Neural crest cell (in vitro differentiated cells): ENCODE measurements around the gene UGT2A1. TPM values are rescaled to one million over a fixed set of nuclear protein-coding genes. Genes with fewer than 3 reads are reported as not detected.

ENCODE experiments used
- DNase-seq: peaks from one replicate; pipeline ENCODE4 v3.0.0; 2021; ENCODE audit warnings: low read depth, mixed read lengths, low spot score
- H3K27ac Mint-ChIP-seq: one replicate; pipeline ENCODE4 v1.8.0; 2021; ENCODE audit warnings: mild to moderate bottlenecking, mixed read lengths; ENCODE audit not compliant: unreplicated experiment
- H3K27me3 Mint-ChIP-seq: 2 replicates; pipeline ENCODE4 v1.8.0; 2021; ENCODE audit warnings: low read depth, mild to moderate bottlenecking, mixed read lengths
- H3K36me3 Mint-ChIP-seq: 2 replicates; pipeline ENCODE4 v1.8.0; 2021; ENCODE audit warnings: low read depth, mild to moderate bottlenecking, mixed read lengths
- H3K4me1 Mint-ChIP-seq: 2 replicates; pipeline ENCODE4 v1.8.0; 2021; ENCODE audit warnings: mixed read lengths
- H3K4me3 Mint-ChIP-seq: one replicate; pipeline ENCODE4 v1.8.0; 2021; ENCODE audit warnings: mild to moderate bottlenecking, mixed read lengths
- H3K9me3 Mint-ChIP-seq: 2 replicates; pipeline ENCODE4 v1.8.0; 2021; ENCODE audit warnings: mixed read lengths
- total RNA-seq: library from RNA; stranded (reverse); gene quantifications from 2 replicates; pipeline ENCODE4 v1.2.1, GENCODE V29; 2021
- TF ChIP-seq, protein P1 (sequence below): fragments of 200-600 bp; sonication (generic); conservative IDR thresholded peaks from 2 replicates; pipeline ENCODE4 v1.5.0; 2021; ENCODE audit warnings: antibody characterized with exemption, mild to moderate bottlenecking

UGT2A1 gene
- total RNA-seq, 1 donor from 2014 or later, result not detected

- no peaks in the 10 kb centered on the region for H3K27me3 Mint-ChIP-seq
- TF ChIP-seq, protein P1, sequence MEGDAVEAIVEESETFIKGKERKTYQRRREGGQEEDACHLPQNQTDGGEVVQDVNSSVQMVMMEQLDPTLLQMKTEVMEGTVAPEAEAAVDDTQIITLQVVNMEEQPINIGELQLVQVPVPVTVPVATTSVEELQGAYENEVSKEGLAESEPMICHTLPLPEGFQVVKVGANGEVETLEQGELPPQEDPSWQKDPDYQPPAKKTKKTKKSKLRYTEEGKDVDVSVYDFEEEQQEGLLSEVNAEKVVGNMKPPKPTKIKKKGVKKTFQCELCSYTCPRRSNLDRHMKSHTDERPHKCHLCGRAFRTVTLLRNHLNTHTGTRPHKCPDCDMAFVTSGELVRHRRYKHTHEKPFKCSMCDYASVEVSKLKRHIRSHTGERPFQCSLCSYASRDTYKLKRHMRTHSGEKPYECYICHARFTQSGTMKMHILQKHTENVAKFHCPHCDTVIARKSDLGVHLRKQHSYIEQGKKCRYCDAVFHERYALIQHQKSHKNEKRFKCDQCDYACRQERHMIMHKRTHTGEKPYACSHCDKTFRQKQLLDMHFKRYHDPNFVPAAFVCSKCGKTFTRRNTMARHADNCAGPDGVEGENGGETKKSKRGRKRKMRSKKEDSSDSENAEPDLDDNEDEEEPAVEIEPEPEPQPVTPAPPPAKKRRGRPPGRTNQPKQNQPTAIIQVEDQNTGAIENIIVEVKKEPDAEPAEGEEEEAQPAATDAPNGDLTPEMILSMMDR, result peak; percentile 84
- H3K4me3 Mint-ChIP-seq, result no peak overlapping the region
- peak; percentile 3 for DNase-seq
- no peaks in the 10 kb centered on the region for H3K36me3 Mint-ChIP-seq
- H3K27ac Mint-ChIP-seq, result no peak overlapping the region
- no peaks in the 10 kb centered on the region for H3K4me1 Mint-ChIP-seq
- H3K9me3 Mint-ChIP-seq, result peaks cover 7% of the 10 kb centered on the region
Measured at GRCh38 chr4:69617083-69617694, 35.9 kb downstream of the UGT2A1 start.

- no peaks in the 10 kb centered on the region for H3K9me3 Mint-ChIP-seq
- no peak for DNase-seq
- no peaks in the 10 kb centered on the region for H3K27me3 Mint-ChIP-seq
- no peaks in the 10 kb centered on the region for H3K36me3 Mint-ChIP-seq
- H3K4me1 Mint-ChIP-seq, result no peaks in the 10 kb centered on the region
- H3K27ac Mint-ChIP-seq, result no peak overlapping the region
- TF ChIP-seq, protein P1, result no peak
- no peak overlapping the region for H3K4me3 Mint-ChIP-seq
Measured at GRCh38 chr4:69610484-69610883, 42.6 kb downstream of the UGT2A1 start.

DNA sequence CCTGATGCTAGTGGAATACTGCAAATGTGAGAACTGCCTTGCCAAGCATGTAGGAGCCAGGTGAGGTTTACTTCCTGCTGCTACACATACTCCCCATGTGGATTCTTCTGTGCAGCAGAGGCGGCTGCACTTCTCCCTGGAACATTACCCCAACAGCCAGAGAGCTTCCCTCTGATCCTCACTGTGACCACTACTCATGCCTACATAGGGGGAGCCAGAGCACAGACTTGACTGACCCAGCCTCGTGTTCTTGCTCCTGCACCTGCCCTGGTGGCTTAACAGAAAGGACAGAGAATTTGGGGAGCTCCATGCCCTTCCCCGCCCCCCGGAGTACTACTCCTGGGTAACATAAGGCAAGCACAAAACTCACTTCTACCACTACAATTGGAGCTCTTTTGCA lies 52.0 kb downstream of the UGT2A1 start:
- TF ChIP-seq, protein P1, result no peak
- no peaks in the 10 kb centered on the region for H3K36me3 Mint-ChIP-seq
- DNase-seq, result no peak
- no peak overlapping the region for H3K4me3 Mint-ChIP-seq
- H3K27ac Mint-ChIP-seq, result no peak overlapping the region
- no peaks in the 10 kb centered on the region for H3K4me1 Mint-ChIP-seq
- H3K27me3 Mint-ChIP-seq, result no peaks in the 10 kb centered on the region
- H3K9me3 Mint-ChIP-seq, result no peaks in the 10 kb centered on the region

- DNase-seq, result no peak
- no peaks in the 10 kb centered on the region for H3K36me3 Mint-ChIP-seq
- TF ChIP-seq, protein P1, result no peak
- H3K4me1 Mint-ChIP-seq, result no peaks in the 10 kb centered on the region
- no peak overlapping the region for H3K4me3 Mint-ChIP-seq
- no peaks in the 10 kb centered on the region for H3K27me3 Mint-ChIP-seq
- no peak overlapping the region for H3K27ac Mint-ChIP-seq
- no peaks in the 10 kb centered on the region for H3K9me3 Mint-ChIP-seq
Measured at GRCh38 chr4:69600013-69600412, 53.0 kb downstream of the UGT2A1 start.

DNA sequence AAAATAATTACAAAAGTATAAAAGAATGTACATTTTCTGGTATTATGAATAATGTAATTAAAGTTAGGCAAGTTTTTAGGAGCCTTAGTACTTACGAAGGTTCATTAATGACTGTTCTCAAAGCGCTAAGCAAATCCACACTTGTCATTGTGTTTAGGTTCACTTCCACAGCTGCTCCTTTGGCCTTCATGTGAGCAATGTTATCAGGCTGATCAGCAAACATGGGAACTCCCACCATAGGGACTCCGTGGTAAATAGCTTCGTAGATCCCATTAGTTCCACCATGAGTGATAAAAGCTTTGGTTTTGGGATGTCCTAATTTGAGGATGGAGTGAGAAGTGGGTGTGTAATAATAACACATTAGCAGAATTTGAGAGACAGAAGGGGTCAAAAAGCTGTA lies 58.7 kb downstream of the UGT2A1 start:
- H3K36me3 Mint-ChIP-seq, result no peaks in the 10 kb centered on the region
- H3K4me1 Mint-ChIP-seq, result no peaks in the 10 kb centered on the region

More for the DNA sequence above, 58.7 kb downstream of the UGT2A1 start:
- Mint-ChIP-seq H3K27me3 (no peaks in the 10 kb centered on the region), H3K27ac (no peak overlapping the region), H3K9me3 (no peaks in the 10 kb centered on the region), H3K4me3 (no peak overlapping the region)
- TF ChIP-seq, protein P1, result no peak
- DNase-seq, result no peak
